Vagina (tissue), 2 donors: ENCODE measurements around the gene HERC5.

Experiments used
- POLR2A ChIP-seq, 2 donors: fragments of 450-650 bp; IDR thresholded peaks; one replicate each; pipeline ENCODE4 v1.6.1; 2017; ENCODE audit warnings: antibody characterized with exemption in 2 of 2, mild to moderate bottlenecking in 2 of 2, moderate library complexity in 2 of 2
- POLR2AphosphoS5 ChIP-seq, 2 donors: sonication (generic); formaldehyde crosslinking; IDR thresholded peaks; one replicate each; pipeline ENCODE4 v1.9.0; 2017; ENCODE audit warnings: antibody characterized with exemption in 2 of 2, mild to moderate bottlenecking in 2 of 2, low read depth in 1 of 2; ENCODE audit not compliant: insufficient read depth in 1 of 2
- TF ChIP-seq, protein P1 (sequence below), 3 experiments: fragments of 450-650 bp in 2 of 3; fragments of 200-600 bp in 1 of 3; sonication (generic) in 1 of 3; IDR thresholded peaks; one replicate each; pipeline ENCODE4 v1.5.1; 2017 to 2019; ENCODE audit warnings: antibody characterized with exemption in 3 of 3, mild to moderate bottlenecking in 2 of 3, moderate library complexity in 2 of 3

DNA sequence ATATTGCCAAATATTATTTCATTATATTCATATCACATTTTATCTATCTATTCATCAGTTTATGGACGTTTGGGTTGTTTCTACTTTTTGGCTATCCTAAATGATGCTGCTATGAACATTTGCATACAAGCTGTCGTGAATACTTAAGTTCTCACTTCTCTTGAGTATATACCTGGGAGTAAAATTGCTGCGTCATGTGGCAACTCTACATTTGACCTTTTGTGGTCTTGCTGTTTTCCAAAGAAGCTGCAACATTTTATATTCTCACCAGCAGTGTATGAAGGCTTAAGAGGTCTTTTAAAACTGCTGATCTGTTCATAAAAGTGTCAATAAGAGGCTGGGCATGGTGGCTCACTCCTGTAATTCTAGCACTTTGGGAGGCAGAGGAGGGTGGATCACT lies 60.9 kb downstream of the HERC5 start:
- TF ChIP-seq, protein P1, sequence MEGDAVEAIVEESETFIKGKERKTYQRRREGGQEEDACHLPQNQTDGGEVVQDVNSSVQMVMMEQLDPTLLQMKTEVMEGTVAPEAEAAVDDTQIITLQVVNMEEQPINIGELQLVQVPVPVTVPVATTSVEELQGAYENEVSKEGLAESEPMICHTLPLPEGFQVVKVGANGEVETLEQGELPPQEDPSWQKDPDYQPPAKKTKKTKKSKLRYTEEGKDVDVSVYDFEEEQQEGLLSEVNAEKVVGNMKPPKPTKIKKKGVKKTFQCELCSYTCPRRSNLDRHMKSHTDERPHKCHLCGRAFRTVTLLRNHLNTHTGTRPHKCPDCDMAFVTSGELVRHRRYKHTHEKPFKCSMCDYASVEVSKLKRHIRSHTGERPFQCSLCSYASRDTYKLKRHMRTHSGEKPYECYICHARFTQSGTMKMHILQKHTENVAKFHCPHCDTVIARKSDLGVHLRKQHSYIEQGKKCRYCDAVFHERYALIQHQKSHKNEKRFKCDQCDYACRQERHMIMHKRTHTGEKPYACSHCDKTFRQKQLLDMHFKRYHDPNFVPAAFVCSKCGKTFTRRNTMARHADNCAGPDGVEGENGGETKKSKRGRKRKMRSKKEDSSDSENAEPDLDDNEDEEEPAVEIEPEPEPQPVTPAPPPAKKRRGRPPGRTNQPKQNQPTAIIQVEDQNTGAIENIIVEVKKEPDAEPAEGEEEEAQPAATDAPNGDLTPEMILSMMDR (IDR thresholded peaks at IDR 0.05): no peak
- TF ChIP-seq POLR2A (IDR thresholded peaks at IDR 0.05): no peak
- TF ChIP-seq POLR2AphosphoS5 (IDR thresholded peaks at IDR 0.05; ENCODE audit: insufficient read depth in 1 of 2, low read depth in 1 of 2): no peak
